OCI-LY3 (cell line): ENCODE data around the gene NPY5R.

Experiments
- CTCF ChIP-seq: fragments of 200-600, 300-600 bp; sonication (generic); IDR thresholded peaks from 2 replicates; pipeline ENCODE4 v1.5.1; 2014; ENCODE audit warnings: antibody characterized with exemption, low read length, low read depth
- EZH2phosphoT487 ChIP-seq: fragments of 200-600 bp; shearing (Covaris generic); IDR thresholded peaks from 2 replicates; pipeline ENCODE4 v1.6.1; 2018; ENCODE audit warnings: antibody characterized with exemption, mixed run types, low read depth

GRCh38 chr4:163356104-163356503 lies 12.4 kb downstream of the NPY5R start:
- TF ChIP-seq CTCF, result 0 out of 2 replicates have a peak, but pooled peaks have one; percentile 6
- no peak for TF ChIP-seq EZH2phosphoT487
